ENCODE measurements around the gene ADARB1. TPM values are rescaled to one million over a fixed set of nuclear protein-coding genes. Genes with fewer than 3 reads are reported as not detected.

The ADARB1 gene
- polyA plus RNA-seq, 1 donor (not counting 4 experiments of a cell fraction or from before 2014, with no cell fraction given), result 13.0 TPM

DNA sequence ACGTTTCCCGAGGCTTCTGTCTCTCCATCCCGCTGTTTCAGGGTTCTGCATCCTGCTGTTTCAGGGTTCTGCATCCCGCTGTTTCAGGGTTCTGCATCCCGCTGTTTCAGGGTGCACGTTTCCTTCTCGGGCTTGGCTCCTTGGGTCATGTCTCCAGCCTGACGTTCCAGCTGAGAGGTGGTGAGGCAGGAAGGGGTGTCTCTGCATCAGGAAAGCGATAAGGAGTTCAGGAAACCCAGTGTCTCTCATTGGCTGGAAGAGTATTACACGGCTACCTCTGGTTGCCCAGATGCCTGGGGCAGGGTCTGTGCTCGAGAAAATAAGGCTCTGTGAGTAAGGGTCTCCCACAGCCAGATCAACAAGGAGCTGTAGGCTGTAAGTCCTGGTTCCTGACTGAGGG, 21.1 kb downstream of the ADARB1 start:
- Histone ChIP-seq H3K4me1 (ENCODE audit: control insufficient read depth, extremely low read depth, insufficient read depth, low read length) (peaks cover 5% of the 10 kb centered on the region), H3K36me3 (ENCODE audit: control insufficient read depth in 2 of 2, extremely low read depth in 1 of 2, insufficient read depth in 2 of 2, low read length in 2 of 2) (peaks cover 0 to 4% of the 10 kb centered on the region in 2 experiments), H3K9me1 (ENCODE audit: control insufficient read depth, extremely low read depth, insufficient read depth, low read length) (no peaks in the 10 kb centered on the region), H3K4me2 (ENCODE audit: control insufficient read depth, extremely low read depth, insufficient read depth, low read depth, low read length) (no peak overlapping the region), H3K79me2 (ENCODE audit: control insufficient read depth, insufficient read depth, low read length) (peaks cover 28% of the 10 kb centered on the region), H3K9ac (ENCODE audit: control insufficient read depth, extremely low read depth, insufficient read depth, low read length) (no peak overlapping the region), H3K4me3 (ENCODE audit: control insufficient read depth in 2 of 3, extremely low read depth in 1 of 3, insufficient read depth in 2 of 3, low read depth in 1 of 3, low read length in 3 of 3) (no peak overlapping the region), H3K9me3 (ENCODE audit: control insufficient read depth, low read depth, low read length) (no peaks in the 10 kb centered on the region), H4K20me1 (ENCODE audit: control insufficient read depth, extremely low read depth, insufficient read depth, low read length) (peaks cover 6% of the 10 kb centered on the region), H2AFZ (ENCODE audit: control insufficient read depth, low read length) (no peak overlapping the region), H3K27me3 (ENCODE audit: control insufficient read depth, extremely low read depth, insufficient read depth, low read length) (no peaks in the 10 kb centered on the region), H3K27ac (ENCODE audit: control insufficient read depth, insufficient read depth, low read length) (no peak overlapping the region)
- DNase-seq (ENCODE audit: low read depth, low spot score) (no peak), FAIRE-seq (no peak)
- TF ChIP-seq EZH2 (IDR thresholded peaks at IDR 0.05; ENCODE audit: low read length), result no peak
- TF ChIP-seq, protein P1, sequence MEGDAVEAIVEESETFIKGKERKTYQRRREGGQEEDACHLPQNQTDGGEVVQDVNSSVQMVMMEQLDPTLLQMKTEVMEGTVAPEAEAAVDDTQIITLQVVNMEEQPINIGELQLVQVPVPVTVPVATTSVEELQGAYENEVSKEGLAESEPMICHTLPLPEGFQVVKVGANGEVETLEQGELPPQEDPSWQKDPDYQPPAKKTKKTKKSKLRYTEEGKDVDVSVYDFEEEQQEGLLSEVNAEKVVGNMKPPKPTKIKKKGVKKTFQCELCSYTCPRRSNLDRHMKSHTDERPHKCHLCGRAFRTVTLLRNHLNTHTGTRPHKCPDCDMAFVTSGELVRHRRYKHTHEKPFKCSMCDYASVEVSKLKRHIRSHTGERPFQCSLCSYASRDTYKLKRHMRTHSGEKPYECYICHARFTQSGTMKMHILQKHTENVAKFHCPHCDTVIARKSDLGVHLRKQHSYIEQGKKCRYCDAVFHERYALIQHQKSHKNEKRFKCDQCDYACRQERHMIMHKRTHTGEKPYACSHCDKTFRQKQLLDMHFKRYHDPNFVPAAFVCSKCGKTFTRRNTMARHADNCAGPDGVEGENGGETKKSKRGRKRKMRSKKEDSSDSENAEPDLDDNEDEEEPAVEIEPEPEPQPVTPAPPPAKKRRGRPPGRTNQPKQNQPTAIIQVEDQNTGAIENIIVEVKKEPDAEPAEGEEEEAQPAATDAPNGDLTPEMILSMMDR (optimal IDR thresholded peaks at IDR 0.05 in 1 of 3, IDR thresholded peaks at IDR 0.05 in 1 of 3, conservative IDR thresholded peaks at IDR 0.05 in 1 of 3; ENCODE audit: extremely low read depth in 1 of 3, insufficient read depth in 2 of 3, low read length in 3 of 3), result no peak
- dilution Hi-C loops (cut with MboI; ENCODE audit: extremely low pct_ligation_motif_present, low sequenced_read_pairs), result no loop called here

DNA sequence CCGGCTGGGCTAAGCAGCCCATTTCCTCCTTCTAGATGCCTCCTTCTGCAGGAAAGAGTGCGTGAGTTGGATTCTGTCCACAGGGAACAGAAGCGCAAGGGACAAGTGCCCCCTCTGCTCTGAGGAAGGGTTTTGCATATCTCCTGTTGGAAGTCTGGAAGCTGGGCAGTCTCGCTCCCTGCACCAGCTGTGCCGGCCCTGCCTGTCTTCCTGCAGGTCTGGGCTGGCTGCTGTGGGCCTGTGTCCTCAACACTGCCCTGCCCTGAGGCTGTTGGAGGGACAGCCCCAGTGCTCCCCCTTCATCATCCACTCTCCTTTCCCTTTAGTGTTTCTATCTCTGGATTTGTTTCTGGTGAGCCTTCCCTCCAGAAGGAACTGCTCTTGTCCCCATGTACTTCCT, 21.8 kb downstream of the ADARB1 start:
- Histone ChIP-seq H3K9me3 (ENCODE audit: control insufficient read depth, low read depth, low read length) (no peaks in the 10 kb centered on the region), H3K36me3 (ENCODE audit: control insufficient read depth in 2 of 2, extremely low read depth in 1 of 2, insufficient read depth in 2 of 2, low read length in 2 of 2) (peaks cover 0 to 4% of the 10 kb centered on the region in 2 experiments), H3K4me2 (ENCODE audit: control insufficient read depth, extremely low read depth, insufficient read depth, low read depth, low read length) (no peak overlapping the region), H3K4me1 (ENCODE audit: control insufficient read depth, extremely low read depth, insufficient read depth, low read length) (peaks cover 5% of the 10 kb centered on the region), H4K20me1 (ENCODE audit: control insufficient read depth, extremely low read depth, insufficient read depth, low read length) (peaks cover 6% of the 10 kb centered on the region), H3K4me3 (ENCODE audit: control insufficient read depth in 2 of 3, extremely low read depth in 1 of 3, insufficient read depth in 2 of 3, low read depth in 1 of 3, low read length in 3 of 3) (no peak overlapping the region), H3K27ac (ENCODE audit: control insufficient read depth, insufficient read depth, low read length) (no peak overlapping the region), H3K79me2 (ENCODE audit: control insufficient read depth, insufficient read depth, low read length) (peaks cover 33% of the 10 kb centered on the region), H3K27me3 (ENCODE audit: control insufficient read depth, extremely low read depth, insufficient read depth, low read length) (no peaks in the 10 kb centered on the region), H3K9ac (ENCODE audit: control insufficient read depth, extremely low read depth, insufficient read depth, low read length) (no peak overlapping the region), H3K9me1 (ENCODE audit: control insufficient read depth, extremely low read depth, insufficient read depth, low read length) (no peaks in the 10 kb centered on the region), H2AFZ (ENCODE audit: control insufficient read depth, low read length) (no peak overlapping the region)
- DNase-seq (ENCODE audit: low read depth, low spot score) (no peak), FAIRE-seq (no peak)
- dilution Hi-C loops (cut with MboI; ENCODE audit: extremely low pct_ligation_motif_present, low sequenced_read_pairs), result no loop called here
- TF ChIP-seq, protein P1 (optimal IDR thresholded peaks at IDR 0.05 in 1 of 3, IDR thresholded peaks at IDR 0.05 in 1 of 3, conservative IDR thresholded peaks at IDR 0.05 in 1 of 3; ENCODE audit: extremely low read depth in 1 of 3, insufficient read depth in 2 of 3, low read length in 3 of 3), result no peak
- no peak for TF ChIP-seq EZH2 (IDR thresholded peaks at IDR 0.05; ENCODE audit: low read length)
